OCI-LY1 (cell line): ENCODE data around the gene PTH1R.

ENCODE experiments used
- H2AFZ ChIP-seq: fragments of 200-600 bp; sonication (generic), shearing (Covaris generic); 2 replicates; pipeline ENCODE4 v1.6.0; 2014; ENCODE audit warnings: antibody characterized with exemption, mild to moderate bottlenecking, low read length
- H3F3A ChIP-seq: fragments of 200-600 bp; sonication (generic), shearing (Covaris generic); 2 replicates; pipeline ENCODE4 v1.6.0; 2014; ENCODE audit warnings: mild to moderate bottlenecking, antibody characterized with exemption, low read length, moderate library complexity; ENCODE audit not compliant: insufficient read depth
- H3K27ac ChIP-seq: fragments of 200-600 bp; sonication (generic); 2 replicates; pipeline ENCODE4 v1.5.1; 2014; ENCODE audit warnings: low read length, mixed run types, mild to moderate bottlenecking, low read depth; ENCODE audit not compliant: poor library complexity, severe bottlenecking
- H3K27me3 ChIP-seq: fragments of 200-600 bp; sonication (generic); 2 replicates; pipeline ENCODE4 v1.6.0; 2014; ENCODE audit warnings: antibody characterized with exemption, mild to moderate bottlenecking, low read length, moderate library complexity; ENCODE audit not compliant: insufficient read depth
- H3K36me3 ChIP-seq: fragments of 200-600 bp; sonication (generic); 2 replicates; pipeline ENCODE4 v1.6.1; 2014; ENCODE audit warnings: mild to moderate bottlenecking, antibody characterized with exemption, low read length, moderate library complexity, mixed read lengths; ENCODE audit not compliant: insufficient read depth
- H3K4me1 ChIP-seq: fragments of 200-600 bp; sonication (generic); 2 replicates; pipeline ENCODE4 v1.5.1; 2014; ENCODE audit warnings: mild to moderate bottlenecking, low read length, moderate library complexity; ENCODE audit not compliant: insufficient read depth, severe bottlenecking
- H3K4me2 ChIP-seq: fragments of 200-600 bp; sonication (generic), shearing (Covaris generic); 2 replicates; pipeline ENCODE4 v1.6.1; 2014; ENCODE audit warnings: low read length
- H3K4me3 ChIP-seq: fragments of 200-600 bp; sonication (generic); 2 replicates; pipeline ENCODE4 v1.5.1; 2014; ENCODE audit warnings: low read length, low read depth, mild to moderate bottlenecking, mixed read lengths; ENCODE audit not compliant: poor library complexity, severe bottlenecking
- H3K79me2 ChIP-seq: fragments of 200-600 bp; shearing (Covaris generic); 2 replicates; pipeline ENCODE4 v1.6.1; 2016; ENCODE audit warnings: mixed run types, low read length, mixed read lengths; ENCODE audit not compliant: insufficient read depth
- H3K9ac ChIP-seq: fragments of 200-600 bp; sonication (generic), shearing (Covaris generic); 2 replicates; pipeline ENCODE4 v1.6.1; 2014; ENCODE audit warnings: mild to moderate bottlenecking, low read length, mixed read lengths
- H3K9me2 ChIP-seq: fragments of 200-600 bp; sonication (generic), shearing (Covaris generic); 2 replicates; pipeline ENCODE4 v1.6.1; 2014; ENCODE audit warnings: low read depth, mild to moderate bottlenecking, low read length, mixed read lengths
- H3K9me3 ChIP-seq: fragments of 200-600 bp; shearing (Covaris generic); 2 replicates; pipeline ENCODE4 v1.6.1; 2014; ENCODE audit warnings: low read length, mixed read lengths
- H4K20me1 ChIP-seq: fragments of 200-600 bp; sonication (generic), shearing (Covaris generic); 2 replicates; pipeline ENCODE4 v1.6.0; 2016; ENCODE audit warnings: mild to moderate bottlenecking, low read length; ENCODE audit not compliant: insufficient read depth
- CTCF ChIP-seq: fragments of 200-600 bp; sonication (generic), shearing (Covaris generic); IDR thresholded peaks from 2 replicates; pipeline ENCODE4 v1.5.1; 2017; ENCODE audit warnings: mild to moderate bottlenecking, antibody characterized with exemption, low read length, moderate library complexity, mixed read lengths
- EZH2 ChIP-seq: fragments of 200-600 bp; sonication (generic), shearing (Covaris generic); IDR thresholded peaks from 2 replicates; pipeline ENCODE4 v1.8.0; 2017; ENCODE audit warnings: borderline replicate concordance, mixed run types, mild to moderate bottlenecking, antibody characterized with exemption, low read length, moderate library complexity, mixed read lengths

PTH1R gene

GRCh38 chr3:46936733-46937250 lies 59.3 kb downstream of the PTH1R start:
- H4K20me1 ChIP-seq, result no peaks in the 10 kb centered on the region
- no peaks in the 10 kb centered on the region for H3K27me3 ChIP-seq
- no peak overlapping the region for H3K4me2 ChIP-seq
- H3K4me3 ChIP-seq, result no peak overlapping the region
- no peaks in the 10 kb centered on the region for H3F3A ChIP-seq
- no peak for TF ChIP-seq EZH2
- TF ChIP-seq CTCF, result no peak
- no peak overlapping the region for H3K27ac ChIP-seq
- peaks cover 55% of the 10 kb centered on the region for H3K4me1 ChIP-seq
- no peaks in the 10 kb centered on the region for H3K9me2 ChIP-seq
- H3K36me3 ChIP-seq, result peaks cover 74% of the 10 kb centered on the region
- H3K9ac ChIP-seq, result no peak overlapping the region
- no peaks in the 10 kb centered on the region for H3K9me3 ChIP-seq
- H2AFZ ChIP-seq, result no peak overlapping the region
- H3K79me2 ChIP-seq, result no peaks in the 10 kb centered on the region

GRCh38 chr3:46938118-46938517 lies 60.6 kb downstream of the PTH1R start:
- Histone ChIP-seq H3K9me3 (no peaks in the 10 kb centered on the region), H3F3A (no peaks in the 10 kb centered on the region), H3K4me2 (no peak overlapping the region), H3K9me2 (no peaks in the 10 kb centered on the region), H3K4me3 (no peak overlapping the region), H3K9ac (no peak overlapping the region), H3K36me3 (peaks cover 86% of the 10 kb centered on the region), H3K4me1 (peaks cover 42% of the 10 kb centered on the region), H2AFZ (no peak overlapping the region), H4K20me1 (no peaks in the 10 kb centered on the region), H3K27ac (peak overlapping the region; percentile 9), H3K27me3 (no peaks in the 10 kb centered on the region), H3K79me2 (peaks cover 6% of the 10 kb centered on the region; the same call in 1 of the 2 replicates)
- TF ChIP-seq EZH2, result no peak
- TF ChIP-seq CTCF, result no peak

- H3K9ac ChIP-seq, result no peak overlapping the region
Measured at GRCh38 chr3:46939578-46940445, 62.3 kb downstream of the PTH1R start.

More at GRCh38 chr3:46939578-46940445, 62.3 kb downstream of the PTH1R start:
- no peak overlapping the region for H3K4me3 ChIP-seq
- H3K4me2 ChIP-seq, result no peak overlapping the region
- no peaks in the 10 kb centered on the region for H3K9me2 ChIP-seq
- peaks cover 76% of the 10 kb centered on the region for H3K36me3 ChIP-seq
- H3K4me1 ChIP-seq, result peaks cover 27% of the 10 kb centered on the region
- H4K20me1 ChIP-seq, result no peaks in the 10 kb centered on the region
- peaks cover 21% of the 10 kb centered on the region for H3K79me2 ChIP-seq
- no peak overlapping the region for H2AFZ ChIP-seq
- H3K27me3 ChIP-seq, result no peaks in the 10 kb centered on the region
- no peaks in the 10 kb centered on the region for H3K9me3 ChIP-seq
- H3K27ac ChIP-seq, result no peak overlapping the region
- TF ChIP-seq CTCF (no peak), EZH2 (no peak)
- no peaks in the 10 kb centered on the region for H3F3A ChIP-seq
